Gastrocnemius medialis (tissue), 4 donors: ENCODE data around the gene PSG6.

Experiments
- POLR2A ChIP-seq, 2 donors: fragments of 450-650 bp; IDR thresholded peaks; one replicate each; pipeline ENCODE4 v1.6.1; 2017; ENCODE audit warnings: antibody characterized with exemption in 2 of 2, mild to moderate bottlenecking in 2 of 2, moderate library complexity in 2 of 2
- TF ChIP-seq, protein P1 (sequence below), 5 experiments: fragments of 450-650 bp in 3 of 5; fragments of 200-600 bp in 2 of 5; sonication (generic) in 2 of 5; IDR thresholded peaks in 4 of 5; conservative IDR thresholded peaks in 1 of 5; 1 replicate in 4 of 5; 2 replicates in 1 of 5; pipeline ENCODE4 v1.5.1; 2016 to 2019; ENCODE audit warnings: antibody characterized with exemption in 5 of 5, mild to moderate bottlenecking in 3 of 5, moderate library complexity in 3 of 5

DNA sequence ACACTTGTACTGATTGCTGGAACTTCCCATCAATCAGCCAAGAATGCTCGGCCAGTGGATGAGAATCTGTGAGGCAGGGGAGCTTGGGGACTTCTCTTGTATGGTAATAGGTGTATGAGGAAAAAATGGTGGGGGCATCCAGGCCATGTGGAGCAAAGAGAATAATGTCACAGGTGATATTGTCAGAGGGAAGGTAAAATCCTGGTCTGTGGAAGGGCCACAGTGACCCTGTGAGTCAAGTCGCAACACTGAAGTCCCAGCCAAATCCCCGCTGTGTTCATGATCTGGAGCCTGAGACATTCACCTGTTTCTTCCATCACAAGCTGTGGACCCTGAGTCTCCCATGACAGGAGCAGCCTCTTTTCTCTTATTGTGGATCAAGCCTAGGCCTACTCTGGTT lies 11.2 kb upstream of the PSG6 start:
- TF ChIP-seq POLR2A (IDR thresholded peaks at IDR 0.05) = no peak
- TF ChIP-seq, protein P1, sequence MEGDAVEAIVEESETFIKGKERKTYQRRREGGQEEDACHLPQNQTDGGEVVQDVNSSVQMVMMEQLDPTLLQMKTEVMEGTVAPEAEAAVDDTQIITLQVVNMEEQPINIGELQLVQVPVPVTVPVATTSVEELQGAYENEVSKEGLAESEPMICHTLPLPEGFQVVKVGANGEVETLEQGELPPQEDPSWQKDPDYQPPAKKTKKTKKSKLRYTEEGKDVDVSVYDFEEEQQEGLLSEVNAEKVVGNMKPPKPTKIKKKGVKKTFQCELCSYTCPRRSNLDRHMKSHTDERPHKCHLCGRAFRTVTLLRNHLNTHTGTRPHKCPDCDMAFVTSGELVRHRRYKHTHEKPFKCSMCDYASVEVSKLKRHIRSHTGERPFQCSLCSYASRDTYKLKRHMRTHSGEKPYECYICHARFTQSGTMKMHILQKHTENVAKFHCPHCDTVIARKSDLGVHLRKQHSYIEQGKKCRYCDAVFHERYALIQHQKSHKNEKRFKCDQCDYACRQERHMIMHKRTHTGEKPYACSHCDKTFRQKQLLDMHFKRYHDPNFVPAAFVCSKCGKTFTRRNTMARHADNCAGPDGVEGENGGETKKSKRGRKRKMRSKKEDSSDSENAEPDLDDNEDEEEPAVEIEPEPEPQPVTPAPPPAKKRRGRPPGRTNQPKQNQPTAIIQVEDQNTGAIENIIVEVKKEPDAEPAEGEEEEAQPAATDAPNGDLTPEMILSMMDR (IDR thresholded peaks at IDR 0.05 in 4 of 5, conservative IDR thresholded peaks at IDR 0.05 in 1 of 5) = no peak
